ENCODE measurements around the gene REPS2. TPM values are rescaled to one million over a fixed set of nuclear protein-coding genes. Genes with fewer than 3 reads are reported as not detected.

Gene REPS2
- total RNA-seq, 1 experiment from 2014 or later = 4.5 TPM

- CTCF ChIA-PET = no interaction called here
- in situ Hi-C loops (cut with HindIII; ENCODE audit: low pct_unique_long_range_greater_than_20kb, low sequenced_read_pairs) = no loop called here
Observed at GRCh38 chrX:17072721-17073230, 126.3 kb downstream of the REPS2 start.

GRCh38 chrX:17075004-17075403, 128.5 kb downstream of the REPS2 start:
- Histone ChIP-seq H3K4me3 (ENCODE audit: low read depth in 2 of 2, low read length in 2 of 2) (no peak overlapping the region), H3K27me3 (ENCODE audit: control insufficient read depth, insufficient read depth, low read length) (no peaks in the 10 kb centered on the region), H3K27ac (ENCODE audit: low read length) (no peak overlapping the region), H3K4me1 (ENCODE audit: control insufficient read depth, insufficient read depth, low read length) (no peaks in the 10 kb centered on the region), H3K36me3 (ENCODE audit: control insufficient read depth, insufficient read depth, low read length) (no peaks in the 10 kb centered on the region), H3K9me3 (ENCODE audit: control insufficient read depth, insufficient read depth, low read depth, low read length) (no peaks in the 10 kb centered on the region)
- in situ Hi-C loops (cut with HindIII; ENCODE audit: low pct_unique_long_range_greater_than_20kb, low sequenced_read_pairs) = no loop called here
- no peak for ATAC-seq
- no peak for DNase-seq (ENCODE audit: low read depth, low spot score)
- TF ChIP-seq SIN3A (IDR thresholded peaks at IDR 0.05; ENCODE audit: borderline replicate concordance, insufficient read depth, low read depth, low read length) = no peak
- TF ChIP-seq CTCF (IDR thresholded peaks at IDR 0.05) = no peak
- no peak for TF ChIP-seq TCF7L2 (IDR thresholded peaks at IDR 0.05; ENCODE audit: low read depth, low read length)
- TF ChIP-seq REST (IDR thresholded peaks at IDR 0.05; ENCODE audit: insufficient read depth in 1 of 2, low read depth in 2 of 2, low read length in 1 of 2) = no peak
- TF ChIP-seq POLR2AphosphoS5 (IDR thresholded peaks at IDR 0.05; ENCODE audit: low read depth, low read length) = no peak
- intact Hi-C loops (cut with micrococcal nuclease; ENCODE audit: unreplicated experiment) = no loop called here
- ChIA-PET POLR2A (no interaction called here), CTCF (no interaction called here)
- no TSS peak for BruUV-seq (replicated peaks)

More at GRCh38 chrX:17072721-17073230, 126.3 kb downstream of the REPS2 start:
- no peak for TF ChIP-seq TCF7L2 (IDR thresholded peaks at IDR 0.05; ENCODE audit: low read depth, low read length)
- TF ChIP-seq CTCF (IDR thresholded peaks at IDR 0.05) = no peak
- TF ChIP-seq POLR2AphosphoS5 (IDR thresholded peaks at IDR 0.05; ENCODE audit: low read depth, low read length) = no peak
- TF ChIP-seq SIN3A (IDR thresholded peaks at IDR 0.05; ENCODE audit: borderline replicate concordance, insufficient read depth, low read depth, low read length) = no peak
- no peak for TF ChIP-seq REST (IDR thresholded peaks at IDR 0.05; ENCODE audit: insufficient read depth in 1 of 2, low read depth in 2 of 2, low read length in 1 of 2)
- Histone ChIP-seq H3K4me3 (ENCODE audit: low read depth in 2 of 2, low read length in 2 of 2) (no peak overlapping the region), H3K4me1 (ENCODE audit: control insufficient read depth, insufficient read depth, low read length) (no peaks in the 10 kb centered on the region), H3K27ac (ENCODE audit: low read length) (no peak overlapping the region), H3K9me3 (ENCODE audit: control insufficient read depth, insufficient read depth, low read depth, low read length) (no peaks in the 10 kb centered on the region), H3K36me3 (ENCODE audit: control insufficient read depth, insufficient read depth, low read length) (no peaks in the 10 kb centered on the region), H3K27me3 (ENCODE audit: control insufficient read depth, insufficient read depth, low read length) (no peaks in the 10 kb centered on the region)
- no peak for ATAC-seq
- POLR2A ChIA-PET = no interaction called here
- no TSS peak for BruUV-seq (replicated peaks)
- DNase-seq (ENCODE audit: low read depth, low spot score) = no peak
- intact Hi-C loops (cut with micrococcal nuclease; ENCODE audit: unreplicated experiment) = no loop called here

Measured in Panc1 (cell line).